Liver (tissue), 3 donors: ENCODE measurements around the gene IMPA2.

Experiments
- CTCF ChIP-seq: fragments of 150-350 bp; IDR thresholded peaks from 2 replicates; pipeline ENCODE4 v1.5.1; 2017; ENCODE audit warnings: improper control_type of control experiment, low read depth, low read length; ENCODE audit not compliant: missing input control
- EGR1 ChIP-seq, 2 donors: IDR thresholded peaks; 2 replicates each; pipeline ENCODE4 v1.6.1; 2016 to 2018; ENCODE audit warnings: antibody characterized with exemption in 2 of 2, low read depth in 2 of 2
- FOXA1 ChIP-seq: IDR thresholded peaks from 2 replicates; pipeline ENCODE4 v1.6.1; 2016; ENCODE audit warnings: antibody characterized with exemption
- GABPA ChIP-seq, 2 donors: IDR thresholded peaks in 1 of 2; conservative IDR thresholded peaks in 1 of 2; 2 replicates each; pipeline ENCODE4 v1.6.1; 2016; ENCODE audit warnings: antibody characterized with exemption in 2 of 2, mild to moderate bottlenecking in 1 of 2, moderate library complexity in 1 of 2
- MAX ChIP-seq: IDR thresholded peaks from 2 replicates; pipeline ENCODE4 v1.6.1; 2016; ENCODE audit warnings: antibody characterized with exemption
- RAD21 ChIP-seq, 2 donors: IDR thresholded peaks; 2 replicates each; pipeline ENCODE4 v1.6.1; 2016; ENCODE audit warnings: antibody characterized with exemption in 2 of 2, mild to moderate bottlenecking in 2 of 2
- REST ChIP-seq: IDR thresholded peaks from 2 replicates; pipeline ENCODE4 v1.6.1; 2016; ENCODE audit warnings: antibody characterized with exemption, mild to moderate bottlenecking
- TAF1 ChIP-seq: conservative IDR thresholded peaks from 2 replicates; pipeline ENCODE4 v1.6.1; 2016; ENCODE audit warnings: antibody characterized with exemption, mild to moderate bottlenecking
- donor health status: healthy.
- donor health status: healthy.

GRCh38 chr18:12001421-12001820, 20.1 kb downstream of the IMPA2 start:
- TF ChIP-seq CTCF (no peak), GABPA (IDR thresholded peaks at IDR 0.05 in 1 of 2, conservative IDR thresholded peaks at IDR 0.05 in 1 of 2) (no peak), RAD21 (IDR thresholded peaks at IDR 0.05) (peak in 1 of 2 donors; percentile 24), TAF1 (no peak), EGR1 (IDR thresholded peaks at IDR 0.05; ENCODE audit: low read depth in 2 of 2) (no peak), MAX (no peak), FOXA1 (no peak), REST (no peak)
